ENCODE results near the gene GCGR.
A peak's percentile ranks its signal among the peaks of the same experiment; 100 is the strongest.
"Not testable (repeated sequence)": the region's sequence is repeated elsewhere in the genome, so short reads cannot be mapped to it uniquely, and the experiment has no call there.

Gene GCGR

DNA sequence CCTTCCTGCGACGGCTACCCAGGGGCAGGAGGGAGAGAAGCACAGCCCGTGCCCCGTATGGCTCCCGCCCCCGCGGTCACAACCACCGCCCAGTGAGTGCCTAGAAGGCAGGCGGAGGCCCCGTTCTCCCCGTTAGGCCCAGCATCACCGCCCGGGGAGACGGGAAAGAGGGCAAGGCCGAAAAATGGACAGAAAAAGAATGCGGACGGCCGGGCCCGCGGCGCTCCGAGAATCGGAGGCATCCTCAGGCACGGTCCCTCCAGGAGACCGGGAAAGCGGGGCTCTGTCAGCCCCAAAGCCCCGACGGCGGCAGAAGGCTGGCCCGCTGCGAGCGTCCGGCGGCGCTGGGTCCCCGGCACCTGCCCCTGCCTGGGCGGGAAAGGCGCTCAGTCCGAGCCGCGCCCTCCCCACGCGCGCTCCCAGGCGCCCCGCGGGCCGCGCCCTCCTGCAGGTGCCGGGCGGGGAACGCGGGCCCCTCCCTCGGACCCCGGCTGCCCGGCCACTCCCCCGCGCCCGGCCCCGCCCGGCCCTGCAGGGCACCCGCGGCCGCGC is 28.7 kb downstream of the GCGR start:
- DNase-seq (ENCODE audit: low read depth) = no peak

DNA sequence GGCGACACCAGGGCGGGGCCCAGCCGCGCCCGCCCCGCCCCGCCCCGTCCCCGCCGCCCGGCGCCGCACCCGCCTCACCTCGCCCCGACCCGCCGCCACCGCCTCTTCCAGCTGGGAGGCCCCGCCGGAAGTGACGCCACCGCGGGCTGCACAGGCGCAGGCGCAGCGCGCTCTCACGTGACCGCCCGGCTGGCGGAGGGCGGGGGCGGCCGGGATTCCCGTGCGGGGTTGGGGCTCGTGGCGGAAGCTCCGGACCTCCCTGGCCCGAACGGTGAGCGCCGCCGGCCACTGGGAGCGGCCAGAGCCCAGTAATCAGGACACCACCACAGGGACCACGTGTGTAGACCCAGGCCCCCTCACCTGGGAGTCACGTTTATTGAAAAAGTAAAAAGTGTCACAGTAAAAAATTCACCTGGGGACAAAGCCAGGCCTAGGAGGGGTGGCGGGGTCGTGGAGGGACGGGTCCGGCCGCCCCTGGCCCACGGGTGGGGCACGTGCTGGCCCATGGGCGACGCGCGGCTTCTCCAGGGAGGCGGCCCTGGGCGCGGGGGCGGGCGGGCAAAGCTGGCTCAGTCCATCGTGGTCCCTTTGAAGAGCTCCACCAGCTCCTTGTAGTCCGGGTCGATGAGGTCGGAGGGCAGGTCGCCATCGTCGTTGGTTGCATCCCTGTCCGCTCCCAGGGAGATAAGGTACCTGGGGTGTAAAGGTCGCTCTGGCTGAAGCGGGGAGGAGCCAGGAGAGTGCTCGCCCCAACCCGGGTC is 29.4 kb downstream of the GCGR start, which contains the start of gene MCRIP1:
Gene MCRIP1, minus strand, starts transcription at position 132 of the 761 bp plus-strand sequence. CDS start 8,785 bp downstream, outside the sequence.
- peak; percentile 90 for DNase-seq (ENCODE audit: low read depth)

DNA sequence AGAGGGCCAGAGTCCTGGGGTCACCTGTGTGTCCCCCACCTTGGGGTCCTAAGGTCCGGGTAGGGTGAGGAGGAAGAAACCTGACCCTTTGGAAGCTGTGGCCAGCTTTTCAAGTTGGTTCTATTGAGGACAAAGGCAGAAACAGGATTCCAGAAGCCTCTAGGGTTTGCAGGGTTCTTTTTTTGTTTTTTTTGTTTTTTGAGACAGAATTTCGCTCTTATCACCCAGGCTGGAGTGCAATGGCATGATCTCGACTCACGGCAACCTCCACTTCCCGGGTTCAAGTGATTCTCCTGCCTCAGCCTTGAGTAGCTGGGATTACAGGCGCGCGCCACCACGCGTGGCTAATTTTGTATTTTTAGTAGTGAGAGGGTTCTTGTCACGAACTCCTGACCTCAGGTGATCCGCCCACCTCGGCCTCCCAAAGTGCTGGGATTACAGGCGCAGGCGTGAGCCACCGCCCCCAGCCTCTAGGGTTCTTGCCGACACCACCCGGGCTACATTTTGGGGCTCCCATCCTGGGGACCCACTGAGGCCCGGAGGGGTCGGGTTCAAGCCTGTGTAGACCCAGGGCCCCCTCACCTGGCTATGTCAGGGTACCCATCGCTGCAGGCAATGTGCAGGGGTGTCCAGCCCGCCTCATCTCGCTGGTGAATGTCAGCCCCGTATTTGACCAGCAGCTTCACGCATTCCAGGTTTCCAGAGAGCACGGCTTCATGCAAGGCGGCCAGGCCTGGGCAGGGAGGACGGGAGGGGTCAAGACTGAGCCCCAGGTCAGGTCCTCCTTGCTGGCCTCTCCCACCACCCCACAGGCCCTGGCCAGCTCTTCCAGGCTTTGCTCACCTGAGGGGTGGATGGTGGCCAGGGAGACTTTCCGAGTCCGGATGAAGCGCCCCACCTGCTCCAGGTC is 30.2 kb downstream of the GCGR start:
- DNase-seq (ENCODE audit: low read depth) = no peak

DNA sequence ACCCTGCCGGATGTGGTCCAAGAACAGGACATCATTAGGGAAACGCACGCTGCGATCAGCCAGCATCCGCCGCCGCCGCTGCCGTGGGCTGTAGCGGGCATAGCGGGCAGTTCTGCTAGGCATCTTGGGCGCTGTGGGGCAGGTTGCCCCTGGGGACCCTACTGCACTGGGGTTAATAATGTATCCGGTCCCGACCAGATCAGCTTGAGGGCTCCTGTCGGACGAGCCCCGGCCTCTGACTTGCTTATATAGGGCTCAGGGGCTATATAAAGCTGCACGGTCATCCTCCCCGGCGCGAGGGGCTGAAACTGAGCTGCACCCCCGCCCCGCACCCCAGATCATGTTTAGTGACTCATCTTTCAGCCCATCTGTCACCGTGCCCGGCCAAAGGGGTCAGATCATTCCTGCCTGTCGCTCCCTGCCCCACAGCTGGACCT is 30.9 kb downstream of the GCGR start, which contains the start of gene PPP1R27:
Gene PPP1R27, minus strand, starts transcription at position 220 of the 437 bp plus-strand sequence. Its CDS starts 97 bp downstream, at position 123.
- no peak for DNase-seq (ENCODE audit: low read depth)

DNA sequence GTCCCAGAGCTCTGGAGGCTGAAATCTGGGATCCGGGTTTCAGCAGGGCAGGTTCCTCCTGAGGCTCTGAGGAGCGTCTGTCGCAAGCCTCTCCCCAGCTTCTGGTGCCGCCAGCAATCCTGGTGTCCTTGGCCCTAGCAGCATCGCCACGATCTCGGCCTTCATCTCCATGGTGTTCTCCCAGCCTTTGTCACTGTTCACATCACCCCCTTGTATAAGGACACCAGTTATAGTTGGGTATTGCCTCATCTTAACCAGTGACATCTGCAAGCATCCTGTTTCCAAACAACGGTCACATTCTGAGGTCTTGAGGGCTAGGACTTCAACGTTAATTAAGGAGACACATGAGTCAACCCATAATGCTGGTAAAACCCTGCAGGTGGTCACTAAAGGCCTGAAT is 33.7 kb downstream of the GCGR start:
- DNase-seq (ENCODE audit: low read depth) = no peak

DNA sequence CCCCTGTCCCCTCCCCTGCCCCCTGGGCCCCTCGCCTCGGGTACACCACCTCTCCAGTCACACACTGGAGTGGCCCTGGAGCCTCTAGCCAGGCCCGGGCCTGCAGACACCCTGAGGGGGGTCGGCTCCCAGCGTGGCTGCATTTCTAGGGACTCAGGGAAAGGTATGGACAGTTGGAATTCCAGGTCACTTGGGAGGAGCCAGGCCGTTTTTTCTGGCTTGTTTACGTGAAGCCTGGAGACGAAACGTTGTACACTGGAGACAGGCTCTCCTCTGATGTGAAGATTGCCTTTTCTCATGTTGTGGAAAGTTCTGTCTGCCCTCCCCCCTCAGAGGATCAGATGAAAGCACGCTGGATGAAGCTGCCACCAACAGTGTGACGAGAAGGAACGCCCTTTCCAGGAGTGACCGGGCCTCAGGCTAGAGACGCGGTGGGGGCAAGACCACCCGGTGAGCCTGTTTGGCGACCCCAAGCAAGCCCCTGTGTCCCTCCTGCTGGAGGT is 34.9 kb downstream of the GCGR start:
- DNase-seq (ENCODE audit: low read depth) = no peak

DNA sequence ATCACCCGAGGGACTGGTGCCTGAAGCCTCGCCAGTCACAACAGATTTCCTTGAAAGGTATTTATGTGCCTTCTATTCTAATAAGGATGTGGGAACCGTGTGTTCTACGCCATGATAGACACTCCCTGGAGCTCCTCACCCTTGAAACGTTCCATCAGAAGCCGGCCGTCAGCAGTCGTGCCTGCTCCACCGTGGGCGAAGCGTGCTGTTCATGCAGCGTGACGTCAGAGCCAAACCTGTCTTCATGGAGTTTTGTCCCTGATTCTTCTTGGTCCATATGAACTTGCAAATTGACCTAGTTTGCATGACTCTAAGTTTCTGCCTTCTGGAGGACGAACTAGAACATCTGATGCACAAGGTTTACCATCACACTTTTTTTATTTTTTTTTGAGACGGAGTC is 35.4 kb downstream of the GCGR start:
- DNase-seq (ENCODE audit: low read depth) = no peak

DNA sequence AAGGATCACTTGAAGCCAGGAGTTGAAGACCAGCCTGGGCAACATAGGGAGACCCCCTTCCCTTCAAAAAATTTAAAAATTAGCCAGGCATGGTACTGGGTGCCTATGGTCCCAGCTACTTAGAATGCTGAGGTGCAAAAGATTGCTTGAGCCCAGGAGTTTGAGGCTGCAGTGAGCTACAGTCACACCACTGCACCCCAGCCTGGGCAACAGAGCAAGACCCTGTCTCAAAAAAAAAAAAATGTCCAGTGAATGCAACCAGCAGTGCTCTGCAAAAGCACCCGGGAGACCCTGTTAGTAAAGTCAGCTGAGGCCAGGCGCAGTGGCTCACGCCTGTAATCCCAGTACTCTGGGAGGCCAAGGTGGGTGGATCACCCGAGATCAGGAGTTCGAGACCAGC is 36.1 kb downstream of the GCGR start:
- not testable (repeated sequence) for DNase-seq (ENCODE audit: low read depth)

DNA sequence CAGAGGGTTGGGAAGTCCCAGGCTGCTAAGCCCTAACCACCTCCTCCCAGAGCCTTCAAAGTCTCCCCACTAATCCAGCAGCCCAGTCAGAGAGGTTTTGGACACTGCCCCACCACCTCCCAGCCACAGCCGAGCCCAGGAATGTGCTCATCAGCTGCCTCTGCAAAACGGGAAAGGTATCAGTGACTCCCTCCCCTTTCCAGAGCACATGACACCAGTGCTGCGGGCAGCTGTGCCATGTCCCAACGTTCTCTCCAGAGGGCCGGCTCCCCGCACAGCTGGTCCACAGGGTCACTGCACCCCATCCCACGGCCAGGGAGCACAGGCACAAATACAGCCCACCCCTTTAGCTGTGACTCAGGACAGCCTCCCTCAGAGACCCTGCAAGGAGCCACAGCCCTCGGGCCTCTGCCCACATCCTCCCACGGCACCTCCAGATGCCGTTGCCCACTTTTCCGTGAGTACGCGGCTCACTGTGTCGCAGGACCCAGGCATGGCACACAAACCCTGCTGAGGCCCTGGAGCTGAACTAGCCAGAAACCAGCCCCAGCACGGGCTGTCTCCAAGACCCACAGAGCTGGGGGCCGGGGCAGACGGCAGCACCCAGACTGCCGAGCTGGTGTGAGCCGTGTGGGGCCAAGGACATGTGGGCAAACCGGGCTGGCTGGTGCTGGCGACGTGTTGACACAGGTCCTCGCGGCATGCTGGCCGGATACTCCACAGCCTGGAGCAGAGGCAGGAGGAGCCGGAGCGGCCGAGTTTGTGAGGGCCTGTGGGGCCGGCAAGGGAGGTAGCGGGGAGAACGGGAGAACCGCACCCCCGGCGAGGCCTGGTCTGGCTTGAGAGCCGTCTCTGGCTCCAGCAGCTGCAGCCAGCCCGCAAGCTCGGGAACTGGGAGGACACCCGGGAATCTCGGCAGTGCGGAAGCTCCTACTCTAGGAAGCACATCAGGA is 37.2 kb downstream of the GCGR start:
- DNase-seq (ENCODE audit: low read depth) = no peak

DNA sequence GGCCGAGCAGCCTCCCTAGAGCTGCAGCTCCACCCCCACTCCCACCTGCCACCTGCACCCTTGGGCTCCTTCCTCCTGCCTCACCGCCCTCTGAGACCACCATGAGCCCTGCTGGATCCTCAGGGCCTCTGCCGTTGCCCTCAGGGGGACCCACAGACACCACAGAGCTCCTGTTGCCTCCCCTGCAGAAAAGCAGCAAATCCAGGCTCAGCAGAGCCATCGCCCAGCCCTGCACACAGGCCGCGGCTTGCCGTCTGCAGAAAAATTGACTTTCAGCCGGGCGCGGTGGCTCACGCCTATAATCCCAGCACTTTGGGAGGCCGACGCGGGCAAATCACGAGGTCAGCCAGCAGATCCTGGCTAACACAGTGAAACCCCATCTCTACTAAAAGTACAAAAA is 37.9 kb downstream of the GCGR start:
- DNase-seq (ENCODE audit: low read depth) = no peak

DNA sequence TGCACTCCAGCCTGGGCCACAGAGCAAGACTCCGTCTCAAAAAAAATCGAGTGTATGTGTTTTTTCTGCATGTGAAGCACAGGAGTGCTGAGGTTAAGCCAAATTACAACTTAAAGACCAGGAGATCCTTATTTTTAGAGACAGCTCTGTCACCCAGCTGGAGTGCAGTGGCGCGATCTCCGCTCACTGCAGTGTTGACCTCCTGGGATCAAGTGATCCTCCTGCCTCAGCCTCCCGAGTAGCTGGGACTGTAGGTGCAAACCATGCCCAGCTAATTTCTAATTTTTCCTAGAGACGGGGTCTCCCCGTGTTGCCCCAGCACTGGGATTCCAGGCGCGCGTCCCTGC is 38.4 kb downstream of the GCGR start:
- no peak for DNase-seq (ENCODE audit: low read depth)

DNA sequence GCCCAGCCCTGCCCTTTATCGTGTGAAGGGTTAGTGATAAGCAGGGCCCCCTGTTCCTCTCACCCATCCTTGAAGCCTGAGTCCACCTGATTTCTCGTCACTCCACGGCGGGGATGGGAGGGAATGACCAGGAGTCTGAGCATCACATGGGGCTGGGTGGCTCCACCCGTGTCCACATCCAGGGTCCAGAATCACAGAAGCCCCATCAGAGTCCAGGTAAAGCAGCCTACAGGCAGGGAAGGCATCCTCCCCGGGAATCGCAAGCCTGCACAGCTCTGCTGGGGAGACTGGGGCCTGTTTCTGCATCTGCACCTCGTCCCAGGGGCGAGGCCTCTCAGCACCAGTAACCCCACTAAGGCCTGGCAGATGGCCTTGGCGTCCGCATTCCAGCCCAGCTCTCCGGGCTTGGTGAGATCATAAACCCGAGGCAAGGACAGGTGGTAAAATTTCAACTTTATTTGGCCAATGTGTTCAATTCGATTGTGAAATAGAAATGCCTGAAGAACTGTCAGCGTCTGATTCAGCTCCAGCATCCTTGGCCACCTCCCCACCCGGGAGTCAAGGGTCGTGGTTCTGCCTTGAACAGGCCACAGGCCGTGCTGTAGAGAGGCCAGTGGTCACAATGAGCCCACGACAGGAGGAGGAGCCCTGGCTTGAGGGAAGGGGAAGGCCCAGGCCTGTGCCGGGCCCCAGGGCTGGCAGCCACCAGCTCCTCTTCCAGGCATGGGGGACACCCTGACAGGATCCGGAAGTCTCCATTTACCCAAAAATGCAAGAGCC is 39.0 kb downstream of the GCGR start:
- no peak for DNase-seq (ENCODE audit: low read depth)

DNA sequence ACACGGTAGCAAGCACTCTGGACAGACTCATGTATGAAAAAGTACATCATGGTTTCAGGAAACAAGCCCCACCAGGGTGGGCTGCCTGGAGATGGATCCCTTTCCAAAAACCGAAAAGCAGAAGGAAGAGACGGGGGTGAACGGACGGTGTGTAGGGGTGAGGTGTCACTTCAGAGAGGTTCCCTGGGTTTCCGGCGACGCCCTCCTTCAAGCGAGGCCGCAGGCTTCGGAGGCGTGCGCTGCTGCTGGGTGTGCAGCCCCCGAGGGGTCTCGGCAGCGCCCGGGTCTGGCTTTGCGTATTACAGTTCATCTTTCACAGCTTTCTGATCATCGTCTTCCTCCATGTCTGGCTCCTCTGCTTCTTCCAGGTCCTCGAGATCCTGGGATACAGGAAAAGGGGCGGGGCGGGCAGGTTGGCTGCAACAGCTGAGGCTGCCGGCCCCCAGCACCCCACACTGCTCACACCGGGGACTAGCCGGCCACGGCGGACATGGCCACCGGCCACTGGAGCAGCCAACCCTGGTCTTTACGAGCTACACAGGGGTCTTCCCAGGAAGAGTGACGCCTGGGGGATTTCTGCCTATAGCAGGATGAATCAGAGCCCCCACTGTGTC is 39.9 kb downstream of the GCGR start:
- no peak for DNase-seq (ENCODE audit: low read depth)

DNA sequence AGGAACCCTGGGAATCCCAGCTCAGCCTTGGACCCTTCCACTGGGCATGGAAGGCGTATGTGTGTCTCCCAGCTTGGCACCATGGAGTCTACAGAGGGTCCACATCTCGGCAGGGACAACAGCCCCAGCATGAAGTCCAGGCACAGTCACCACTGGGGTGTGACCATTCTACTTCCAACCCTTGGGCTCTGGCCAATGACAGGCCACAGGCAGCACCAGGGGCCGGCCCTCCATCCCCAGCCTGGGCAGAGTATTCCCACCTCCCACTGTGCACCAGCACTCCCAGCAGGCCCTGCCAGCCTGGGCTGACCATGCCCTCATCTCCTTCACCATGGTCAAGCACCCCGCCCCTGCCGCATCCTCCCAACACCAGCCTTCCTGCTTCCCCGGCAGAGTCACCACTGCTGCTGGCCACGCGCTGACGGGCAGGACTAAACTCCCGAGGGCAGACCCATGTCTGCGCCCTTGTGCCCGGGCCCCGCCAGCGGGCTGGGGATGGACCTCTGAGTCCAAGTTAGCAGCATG is 40.4 kb downstream of the GCGR start:
- DNase-seq (ENCODE audit: low read depth) = no peak

DNA sequence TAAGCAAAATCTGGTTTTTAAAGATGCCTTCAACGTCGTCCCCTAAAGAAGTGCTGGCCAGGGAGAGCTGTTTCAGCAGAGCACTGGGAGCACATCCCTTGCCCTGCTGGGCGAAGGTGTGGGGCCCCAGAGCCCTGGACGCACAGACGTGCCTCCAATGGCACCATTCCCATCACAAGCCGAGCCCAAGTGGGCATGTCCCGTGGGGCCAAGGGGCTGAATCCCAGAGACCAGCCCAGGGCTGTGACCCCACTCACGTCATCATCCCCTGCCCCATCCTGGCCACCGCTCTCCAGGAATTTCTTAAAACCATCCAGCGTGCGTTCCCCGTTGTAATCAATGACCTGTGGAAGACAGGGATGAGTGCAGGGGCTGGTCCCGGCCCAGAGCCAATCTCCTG is 40.9 kb downstream of the GCGR start:
- no peak for DNase-seq (ENCODE audit: low read depth)

DNA sequence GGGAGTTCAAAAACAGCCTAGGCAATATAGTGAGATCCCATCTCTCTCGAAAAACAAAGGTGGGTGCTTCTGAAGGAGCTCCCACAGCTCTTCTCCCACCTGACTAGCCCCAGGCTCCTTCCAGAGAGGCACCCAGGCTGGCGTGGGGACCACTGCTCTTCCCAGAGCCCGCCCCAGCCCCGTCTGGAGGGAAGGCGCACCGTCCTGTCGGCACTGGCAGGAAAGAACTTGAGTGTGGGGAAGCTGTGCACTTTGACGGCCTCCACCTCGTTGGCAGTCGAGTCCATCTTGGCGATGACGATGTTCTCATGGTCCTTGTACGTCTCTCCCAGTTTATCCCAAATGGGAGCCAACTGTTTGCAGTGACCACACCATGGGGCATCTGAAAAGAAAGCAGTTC is 41.4 kb downstream of the GCGR start:
- no peak for DNase-seq (ENCODE audit: low read depth)

DNA sequence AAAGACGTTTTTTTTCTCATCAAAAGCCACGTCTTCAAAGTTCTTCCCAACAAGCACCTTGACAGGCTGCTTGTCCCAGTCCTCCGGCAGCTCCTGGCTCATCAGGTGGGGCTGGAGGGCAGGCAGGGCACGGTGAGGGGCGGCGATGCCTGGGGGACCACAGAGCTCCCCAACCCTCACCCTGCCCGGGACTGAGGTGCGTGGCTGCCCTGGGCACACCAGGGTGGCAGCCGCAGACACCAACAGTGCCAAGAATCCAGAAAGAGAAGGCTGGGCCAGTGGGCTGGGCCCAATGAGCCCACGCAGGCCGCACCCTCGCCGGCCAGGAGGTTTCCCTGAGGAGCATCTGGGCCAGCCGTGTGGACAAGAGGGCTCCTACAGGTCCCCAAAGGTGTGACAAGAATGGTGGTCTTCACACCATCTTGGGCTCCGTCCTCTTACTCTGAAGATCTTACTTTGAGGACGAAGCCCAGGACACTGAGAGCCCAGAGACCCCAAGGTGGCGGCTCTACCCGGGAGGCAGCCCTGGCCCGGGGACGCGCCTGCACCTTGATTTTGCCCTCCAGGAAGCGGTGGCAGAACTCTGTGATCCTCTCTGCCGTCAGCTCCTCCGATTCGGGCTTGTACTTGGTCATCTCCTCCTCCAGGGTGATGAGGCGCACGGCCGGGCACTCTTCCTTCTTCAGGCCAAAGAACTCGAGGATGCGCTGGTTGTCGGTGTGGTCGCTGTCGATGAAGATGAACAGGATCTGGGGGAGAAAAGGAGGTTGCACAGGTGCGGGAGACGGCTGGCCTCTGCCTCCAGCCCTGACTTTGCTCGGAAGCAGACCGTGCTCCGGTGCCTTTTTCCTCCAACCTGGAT is 42.2 kb downstream of the GCGR start:
- DNase-seq (ENCODE audit: low read depth) = no peak

DNA sequence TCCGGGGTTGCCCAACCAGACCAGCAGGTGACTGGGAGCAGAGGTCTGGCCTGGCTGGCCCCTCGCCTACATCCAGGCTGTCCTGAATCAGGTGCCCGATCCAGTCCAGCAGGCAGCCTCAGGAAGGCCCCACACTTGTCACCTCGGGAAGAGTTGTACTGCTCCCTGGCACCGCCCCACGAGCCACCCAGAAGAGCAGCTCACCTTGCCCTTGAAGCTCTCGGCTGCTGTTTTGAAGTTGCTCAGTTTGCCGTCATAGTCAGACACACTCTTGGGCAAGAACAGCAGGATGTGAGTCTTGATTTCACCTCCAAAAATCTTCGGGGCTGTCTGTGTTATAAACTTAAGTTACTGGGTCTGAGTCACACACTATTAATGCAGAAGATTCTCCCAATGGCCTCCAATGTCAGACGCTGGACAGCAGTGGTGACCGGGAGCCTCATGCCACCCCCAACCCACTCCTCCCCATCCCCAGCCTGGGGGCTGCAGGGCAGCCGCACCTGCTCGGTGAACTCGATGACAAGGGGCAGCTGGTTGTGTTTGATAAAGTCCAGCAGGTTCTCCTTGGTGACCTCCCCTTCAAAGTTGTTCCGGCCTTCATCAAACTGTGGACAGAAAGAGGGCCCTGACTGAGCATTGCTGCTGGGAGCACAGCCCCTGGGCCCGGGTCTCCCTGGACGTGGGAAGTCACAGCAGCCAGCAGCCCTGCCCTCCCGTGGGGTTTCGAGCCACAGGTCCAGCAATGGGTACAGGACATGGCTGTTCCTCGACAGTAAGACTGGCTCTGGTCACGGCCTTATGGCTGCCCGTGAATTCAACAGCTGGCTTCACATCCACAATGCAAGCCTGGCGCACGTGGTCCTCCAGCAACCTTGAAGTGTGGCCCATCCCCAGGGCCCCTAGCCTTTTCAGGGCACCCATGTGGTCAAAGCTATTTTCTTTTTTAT is 43.1 kb downstream of the GCGR start:
- no peak for DNase-seq (ENCODE audit: low read depth)

Data from stimulated activated CD8-positive, alpha-beta memory T cell treated with anti-CD3 and anti-CD28 coated beads, Interleukin-12 subunit alpha, Interleukin-12 subunit beta, amount 100 ng/mL, for 1 hour (primary cell).